Measurements from ENCODE around the gene GLUD1. TPM values are rescaled to one million over a fixed set of nuclear protein-coding genes. Genes with fewer than 3 reads are reported as not detected.
"Not testable (repeated sequence)": the region's sequence is repeated elsewhere in the genome, so short reads cannot be mapped to it uniquely, and the experiment has no call there.

GLUD1 gene
- total RNA-seq, 1 experiment from 2014 or later, result 275 TPM

GRCh38 chr10:87053111-87053510 lies 41.5 kb downstream of the GLUD1 start:
- intact Hi-C loops (cut with micrococcal nuclease), result no loop called here
- POLR2A ChIA-PET, result interaction anchor here (1.1 to 1.9 kb wide), 4 partner anchors 11 to 298 kb away, joined by 3 to 7 read pairs (median 6); no protein-coding TSS in a partner anchor
- Mint-ChIP-seq H3K9me3 (ENCODE audit: unreplicated experiment) (no peaks in the 10 kb centered on the region), H3K4me1 (ENCODE audit: insufficient read depth, unreplicated experiment) (no peaks in the 10 kb centered on the region), H3K36me3 (ENCODE audit: insufficient read depth, unreplicated experiment) (no peaks in the 10 kb centered on the region), H3K27ac (ENCODE audit: low read depth, unreplicated experiment) (no peak overlapping the region), H3K27me3 (ENCODE audit: insufficient read depth, unreplicated experiment) (no peaks in the 10 kb centered on the region), H3K4me3 (ENCODE audit: unreplicated experiment) (no peak overlapping the region)
- CTCF ChIA-PET, result interaction anchor here (1.1 kb wide), 1 partner anchor 13 kb away, joined by 3 read pairs; no protein-coding TSS in a partner anchor
- TF ChIP-seq CTCF (IDR thresholded peaks at IDR 0.05; ENCODE audit: unreplicated experiment), result no peak
- no peak for DNase-seq (ENCODE audit: unreplicated experiment)
- BruUV-seq (replicated peaks), result no TSS peak

- Mint-ChIP-seq H3K4me3 (ENCODE audit: unreplicated experiment) (no peak overlapping the region), H3K4me1 (ENCODE audit: insufficient read depth, unreplicated experiment) (no peaks in the 10 kb centered on the region), H3K27ac (ENCODE audit: low read depth, unreplicated experiment) (no peak overlapping the region), H3K9me3 (ENCODE audit: unreplicated experiment) (no peaks in the 10 kb centered on the region), H3K36me3 (ENCODE audit: insufficient read depth, unreplicated experiment) (peaks cover 40% of the 10 kb centered on the region), H3K27me3 (ENCODE audit: insufficient read depth, unreplicated experiment) (no peaks in the 10 kb centered on the region)
- POLR2A ChIA-PET, result interaction anchor here (0.6 to 1.3 kb wide), 3 partner anchors 12 to 70 kb away, joined by 3 to 4 read pairs (median 4); no protein-coding TSS in a partner anchor
- intact Hi-C loops (cut with micrococcal nuclease), result no loop called here
- no TSS peak for BruUV-seq (replicated peaks)
- CTCF ChIA-PET, result interaction anchor here (0.6 to 0.7 kb wide), 2 partner anchors 106 to 107 kb away, joined by 3 to 4 read pairs; no protein-coding TSS in a partner anchor
- no peak for DNase-seq (ENCODE audit: unreplicated experiment)
- TF ChIP-seq CTCF (IDR thresholded peaks at IDR 0.05; ENCODE audit: unreplicated experiment), result no peak
Measured at GRCh38 chr10:87045434-87045938, 49.2 kb downstream of the GLUD1 start.

- H3K27me3 Mint-ChIP-seq (ENCODE audit: insufficient read depth, unreplicated experiment); DNase-seq (ENCODE audit: unreplicated experiment); H3K27ac Mint-ChIP-seq (ENCODE audit: low read depth, unreplicated experiment); intact Hi-C loops (cut with micrococcal nuclease); H3K9me3 Mint-ChIP-seq (ENCODE audit: unreplicated experiment); H3K4me3 Mint-ChIP-seq (ENCODE audit: unreplicated experiment); BruUV-seq (replicated peaks); CTCF ChIA-PET: not testable (repeated sequence)
- POLR2A ChIA-PET, result interaction anchor here (2.0 kb wide), 1 partner anchor 9 kb away, joined by 6 read pairs; no protein-coding TSS in a partner anchor
- Mint-ChIP-seq H3K4me1 (ENCODE audit: insufficient read depth, unreplicated experiment) (peaks cover 16% of the 10 kb centered on the region), H3K36me3 (ENCODE audit: insufficient read depth, unreplicated experiment) (peaks cover 47% of the 10 kb centered on the region)
Measured at GRCh38 chr10:87043579-87043978, 51.1 kb downstream of the GLUD1 start.

GRCh38 chr10:87038786-87039185 lies 55.9 kb downstream of the GLUD1 start:
- CTCF ChIA-PET, result interaction anchor here (0.6 to 2.6 kb wide), 4 partner anchors 10 to 100 kb away, joined by 3 to 19 read pairs (median 4); no protein-coding TSS in a partner anchor
- POLR2A ChIA-PET, result interaction anchor here (0.6 to 5.8 kb wide), 6 partner anchors 13 to 112 kb away, joined by 3 to 52 read pairs (median 6); partner anchors contain the start of gene ADIRF
- H3K9me3 Mint-ChIP-seq (ENCODE audit: unreplicated experiment), result no peaks in the 10 kb centered on the region
- no peaks in the 10 kb centered on the region for H3K27me3 Mint-ChIP-seq (ENCODE audit: insufficient read depth, unreplicated experiment)
- no peak for TF ChIP-seq CTCF (IDR thresholded peaks at IDR 0.05; ENCODE audit: unreplicated experiment)
- no peak overlapping the region for H3K4me3 Mint-ChIP-seq (ENCODE audit: unreplicated experiment)
- DNase-seq (ENCODE audit: unreplicated experiment), result peak; percentile 93
- peaks cover 36% of the 10 kb centered on the region for H3K36me3 Mint-ChIP-seq (ENCODE audit: insufficient read depth, unreplicated experiment)
- H3K27ac Mint-ChIP-seq (ENCODE audit: low read depth, unreplicated experiment), result no peak overlapping the region
- peaks cover 22% of the 10 kb centered on the region for H3K4me1 Mint-ChIP-seq (ENCODE audit: insufficient read depth, unreplicated experiment)
- no TSS peak for BruUV-seq (replicated peaks)
- intact Hi-C loops (cut with micrococcal nuclease), result loop anchor here (5.0 kb wide), 1 partner anchor 71 kb away; the partner anchor contains the start of gene ADIRF
